ENCODE results near the gene PRSS36. TPM values are rescaled to one million over a fixed set of nuclear protein-coding genes. Genes with fewer than 3 reads are reported as not detected.

Gene PRSS36
- total RNA-seq, 2 experiments from 2014 or later: not detected

DNA sequence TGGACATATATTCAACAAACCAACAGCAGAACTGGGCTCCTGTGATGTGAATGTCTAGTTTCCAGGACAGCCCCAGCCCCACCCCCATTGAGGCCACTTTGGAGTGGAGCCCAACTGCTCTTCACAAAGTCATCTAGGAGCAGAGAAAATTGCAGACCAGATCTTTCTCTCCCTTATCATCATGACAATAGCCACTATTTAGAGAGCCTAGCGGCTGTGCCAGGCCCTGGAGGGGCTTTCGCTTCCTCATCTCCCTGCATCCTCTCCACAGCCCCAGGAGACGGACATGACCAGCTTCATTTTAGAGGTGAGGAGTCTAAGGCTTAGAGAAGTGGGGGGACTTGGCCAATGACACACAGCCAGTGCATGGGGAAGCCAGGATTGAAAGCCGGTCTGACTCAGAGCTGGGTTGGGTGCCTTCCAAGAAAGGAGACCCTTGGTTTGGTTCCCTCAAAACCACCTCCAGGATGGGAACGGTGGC lies 15.7 kb downstream of the PRSS36 start:
- CTCF ChIA-PET (ENCODE audit: unreplicated experiment): no interaction called here
- BruUV-seq (replicated peaks): no TSS peak
- Histone ChIP-seq H3K9me2 (ENCODE audit: insufficient read depth, low read length) (no peaks in the 10 kb centered on the region), H3K36me3 (ENCODE audit: insufficient read depth, low read length) (peaks cover 25% of the 10 kb centered on the region; the same call in 1 of the 2 replicates), H3K9me3 (ENCODE audit: low read length) (no peaks in the 10 kb centered on the region), H3K4me2 (ENCODE audit: low read length) (no peak overlapping the region), H4K20me1 (ENCODE audit: insufficient read depth, low read length) (no peaks in the 10 kb centered on the region), H3K4me3 (ENCODE audit: low read depth, low read length, poor library complexity, severe bottlenecking) (no peak overlapping the region), H3K79me2 (ENCODE audit: insufficient read depth, low read depth, low read length) (no peaks in the 10 kb centered on the region), H3K4me1 (ENCODE audit: insufficient read depth, low read length, poor library complexity, severe bottlenecking) (no peaks in the 10 kb centered on the region), H3K27ac (ENCODE audit: low read depth, low read length, poor library complexity, severe bottlenecking) (no peak overlapping the region), H2AFZ (ENCODE audit: low read length) (no peak overlapping the region)
- POLR2A ChIA-PET: no interaction called here
- intact Hi-C loops (cut with micrococcal nuclease; ENCODE audit: unreplicated experiment): no loop called here
- TF ChIP-seq CTCF (conservative IDR thresholded peaks at IDR 0.05; ENCODE audit: low read length): no peak
- no peak for TF ChIP-seq EZH2phosphoT487 (IDR thresholded peaks at IDR 0.05; ENCODE audit: borderline replicate concordance, low read depth, low read length)
- DNase-seq (ENCODE audit: low spot score): no peak

DNA sequence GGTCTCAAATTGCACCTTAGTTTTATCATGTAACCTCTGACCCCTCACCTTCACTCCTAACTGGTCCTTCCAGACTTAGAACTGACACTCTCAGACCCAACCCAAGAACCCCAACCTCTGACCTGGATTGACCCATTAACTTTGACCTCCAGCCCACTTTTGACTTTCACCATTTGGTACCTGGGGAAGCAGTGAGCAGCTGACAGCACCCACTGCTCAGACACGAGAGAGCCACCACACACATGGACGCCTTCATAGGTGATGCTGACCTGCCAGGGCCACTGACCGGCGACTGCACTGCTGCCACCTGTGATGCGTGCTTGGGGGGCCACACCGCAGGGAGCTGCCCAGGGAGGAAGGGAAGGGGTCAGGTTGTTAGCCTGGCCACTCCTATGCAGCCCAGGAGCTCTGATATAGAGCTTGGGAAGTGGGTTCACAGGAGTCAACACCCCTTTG lies 16.8 kb downstream of the PRSS36 start:
- Histone ChIP-seq H3K27ac (ENCODE audit: low read depth, low read length, poor library complexity, severe bottlenecking) (no peak overlapping the region), H4K20me1 (ENCODE audit: insufficient read depth, low read length) (no peaks in the 10 kb centered on the region), H3K4me1 (ENCODE audit: insufficient read depth, low read length, poor library complexity, severe bottlenecking) (no peaks in the 10 kb centered on the region), H3K79me2 (ENCODE audit: insufficient read depth, low read depth, low read length) (no peaks in the 10 kb centered on the region), H2AFZ (ENCODE audit: low read length) (no peak overlapping the region), H3K9me2 (ENCODE audit: insufficient read depth, low read length) (no peaks in the 10 kb centered on the region), H3K4me2 (ENCODE audit: low read length) (no peak overlapping the region), H3K9me3 (ENCODE audit: low read length) (no peaks in the 10 kb centered on the region), H3K36me3 (ENCODE audit: insufficient read depth, low read length) (peaks cover 26% of the 10 kb centered on the region), H3K4me3 (ENCODE audit: low read depth, low read length, poor library complexity, severe bottlenecking) (no peak overlapping the region)
- TF ChIP-seq EZH2phosphoT487 (IDR thresholded peaks at IDR 0.05; ENCODE audit: borderline replicate concordance, low read depth, low read length) (no peak), CTCF (conservative IDR thresholded peaks at IDR 0.05; ENCODE audit: low read length) (no peak)
- intact Hi-C loops (cut with micrococcal nuclease; ENCODE audit: unreplicated experiment): no loop called here
- POLR2A ChIA-PET: no interaction called here
- BruUV-seq (replicated peaks): no TSS peak
- DNase-seq (ENCODE audit: low spot score): no peak
- CTCF ChIA-PET (ENCODE audit: unreplicated experiment): no interaction called here

- POLR2A ChIA-PET: no interaction called here
- BruUV-seq (replicated peaks): no TSS peak
- intact Hi-C loops (cut with micrococcal nuclease; ENCODE audit: unreplicated experiment): no loop called here
- no peaks in the 10 kb centered on the region for H3K9me3 ChIP-seq (ENCODE audit: low read length)
- H3K4me2 ChIP-seq (ENCODE audit: low read length): no peak overlapping the region
- H3K4me1 ChIP-seq (ENCODE audit: insufficient read depth, low read length, poor library complexity, severe bottlenecking): no peaks in the 10 kb centered on the region
- DNase-seq (ENCODE audit: low spot score): no peak
- H3K4me3 ChIP-seq (ENCODE audit: low read depth, low read length, poor library complexity, severe bottlenecking): no peak overlapping the region
- H4K20me1 ChIP-seq (ENCODE audit: insufficient read depth, low read length): no peaks in the 10 kb centered on the region
- CTCF ChIA-PET (ENCODE audit: unreplicated experiment): no interaction called here
- no peaks in the 10 kb centered on the region for H3K79me2 ChIP-seq (ENCODE audit: insufficient read depth, low read depth, low read length)
- no peaks in the 10 kb centered on the region for H3K9me2 ChIP-seq (ENCODE audit: insufficient read depth, low read length)
- no peak overlapping the region for H3K27ac ChIP-seq (ENCODE audit: low read depth, low read length, poor library complexity, severe bottlenecking)
- no peak overlapping the region for H2AFZ ChIP-seq (ENCODE audit: low read length)
- H3K36me3 ChIP-seq (ENCODE audit: insufficient read depth, low read length): peaks cover 33% of the 10 kb centered on the region
- TF ChIP-seq CTCF (conservative IDR thresholded peaks at IDR 0.05; ENCODE audit: low read length) (no peak), EZH2phosphoT487 (IDR thresholded peaks at IDR 0.05; ENCODE audit: borderline replicate concordance, low read depth, low read length) (no peak)
Observed at GRCh38 chr16:31132303-31132979, 17.4 kb downstream of the PRSS36 start.
